Natural killer cell (primary cell): ENCODE measurements around the gene GPHN. TPM values are rescaled to one million over a fixed set of nuclear protein-coding genes. Genes with fewer than 3 reads are reported as not detected.

Source experiments
- ATAC-seq, 3 donors: fragments of 150-1000 bp in 2 of 3; fragments of 200-7000 bp in 1 of 3; cut with Tn5 transposase; 1 replicate in 1 of 3; 2 replicates in 2 of 3; pipeline ENCODE4 v1.10.0; 2021; ENCODE audit warnings: mild to moderate bottlenecking in 2 of 3, moderate library complexity in 2 of 3
- DNase-seq, 2 donors: peaks; one replicate each; pipeline versions ENCODE4 v3.0.0 to v3.0.0-alpha.2; 2013 to 2021; ENCODE audit warnings: mixed read lengths in 1 of 2
- H3K27ac ChIP-seq: one replicate; pipeline ENCODE4 v1.5.1; 2013; ENCODE audit warnings: mild to moderate bottlenecking, low read length
- H3K27me3 ChIP-seq: one replicate; pipeline ENCODE4 v1.6.1; 2013; ENCODE audit warnings: low read length; ENCODE audit not compliant: control insufficient read depth, insufficient read depth
- H3K36me3 ChIP-seq: one replicate; pipeline ENCODE4 v1.6.1; 2013; ENCODE audit warnings: low read length; ENCODE audit not compliant: control insufficient read depth, insufficient read depth
- H3K4me1 ChIP-seq: one replicate; pipeline ENCODE4 v1.6.1; 2013; ENCODE audit warnings: low read length; ENCODE audit not compliant: control insufficient read depth, insufficient read depth
- H3K4me3 ChIP-seq: one replicate; pipeline ENCODE4 v1.5.1; 2013; ENCODE audit warnings: low read length
- H3K9me3 ChIP-seq: one replicate; pipeline ENCODE4 v1.6.1; 2013; ENCODE audit warnings: low read length; ENCODE audit not compliant: control insufficient read depth, insufficient read depth
- H3K27ac Mint-ChIP-seq, 2 donors: one replicate each; pipeline ENCODE4 v1.8.0; 2022; ENCODE audit warnings: mild to moderate bottlenecking in 2 of 2, mixed read lengths in 2 of 2, moderate library complexity in 1 of 2
- H3K27me3 Mint-ChIP-seq, 2 donors: one replicate each; pipeline ENCODE4 v1.8.0; 2022; ENCODE audit warnings: low read depth in 2 of 2, mixed read lengths in 2 of 2
- H3K36me3 Mint-ChIP-seq: one replicate; pipeline ENCODE4 v1.8.0; 2022; ENCODE audit warnings: mixed read lengths
- H3K4me1 Mint-ChIP-seq, 2 donors: one replicate each; pipeline ENCODE4 v1.8.0; 2022; ENCODE audit warnings: mixed read lengths in 2 of 2
- H3K4me3 Mint-ChIP-seq: one replicate; pipeline ENCODE4 v1.8.0; 2022; ENCODE audit warnings: mild to moderate bottlenecking, moderate library complexity, mixed read lengths
- H3K9me3 Mint-ChIP-seq, 2 donors: one replicate each; pipeline ENCODE4 v1.8.0; 2022; ENCODE audit warnings: mixed read lengths in 2 of 2
- WGBS: methylation state at CpG from one replicate; pipeline ENCODE4 v1.1.7; 2013; ENCODE audit warnings: missing lambda C conversion rate; ENCODE audit not compliant: insufficient coverage; 5-methylcytosine and 5-hydroxymethylcytosine counted together
- intact Hi-C: fragments of 100-400 bp; cut with micrococcal nuclease; formaldehyde crosslinking; loops from one replicate; pipeline ENCODE4 v1.14.2; 2022
- total RNA-seq, 4 donors: library from RNA; stranded (reverse); fragments of 120-200 nt in 1 of 4; gene quantifications; one replicate each; pipeline versions ENCODE4 v1.2.3 to v1.2.4, GENCODE V29; 2013 to 2022
- TF ChIP-seq, protein P1 (sequence below): fragments of 200-600 bp; IDR thresholded peaks from one replicate; pipeline ENCODE4 v1.8.0; 2022; ENCODE audit warnings: antibody characterized with exemption

GPHN gene
- total RNA-seq, 3 donors from 2014 or later (not counting 1 experiment from before 2014, with no cell fraction given), result 6.3 to 9.4 (median 8.7) TPM

GRCh38 chr14:67004521-67004920 is 496.6 kb downstream of the GPHN start:
- Histone ChIP-seq H3K27ac (no peak overlapping the region), H3K4me1 (no peaks in the 10 kb centered on the region), H3K36me3 (no peaks in the 10 kb centered on the region), H3K4me3 (no peak overlapping the region), H3K27me3 (no peaks in the 10 kb centered on the region), H3K9me3 (no peaks in the 10 kb centered on the region)
- Mint-ChIP-seq H3K9me3 (peaks cover 0 to 3% of the 10 kb centered on the region in 2 donors), H3K27ac (no peak overlapping the region), H3K27me3 (no peaks in the 10 kb centered on the region), H3K36me3 (no peaks in the 10 kb centered on the region), H3K4me1 (no peaks in the 10 kb centered on the region), H3K4me3 (no peak overlapping the region)
- TF ChIP-seq, protein P1, sequence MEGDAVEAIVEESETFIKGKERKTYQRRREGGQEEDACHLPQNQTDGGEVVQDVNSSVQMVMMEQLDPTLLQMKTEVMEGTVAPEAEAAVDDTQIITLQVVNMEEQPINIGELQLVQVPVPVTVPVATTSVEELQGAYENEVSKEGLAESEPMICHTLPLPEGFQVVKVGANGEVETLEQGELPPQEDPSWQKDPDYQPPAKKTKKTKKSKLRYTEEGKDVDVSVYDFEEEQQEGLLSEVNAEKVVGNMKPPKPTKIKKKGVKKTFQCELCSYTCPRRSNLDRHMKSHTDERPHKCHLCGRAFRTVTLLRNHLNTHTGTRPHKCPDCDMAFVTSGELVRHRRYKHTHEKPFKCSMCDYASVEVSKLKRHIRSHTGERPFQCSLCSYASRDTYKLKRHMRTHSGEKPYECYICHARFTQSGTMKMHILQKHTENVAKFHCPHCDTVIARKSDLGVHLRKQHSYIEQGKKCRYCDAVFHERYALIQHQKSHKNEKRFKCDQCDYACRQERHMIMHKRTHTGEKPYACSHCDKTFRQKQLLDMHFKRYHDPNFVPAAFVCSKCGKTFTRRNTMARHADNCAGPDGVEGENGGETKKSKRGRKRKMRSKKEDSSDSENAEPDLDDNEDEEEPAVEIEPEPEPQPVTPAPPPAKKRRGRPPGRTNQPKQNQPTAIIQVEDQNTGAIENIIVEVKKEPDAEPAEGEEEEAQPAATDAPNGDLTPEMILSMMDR, result no peak
- intact Hi-C loops, result no loop called here
- DNase-seq, result no peak
- WGBS, result 100% methylated on average over 1 of the region's 2 CpGs
- no peak for ATAC-seq

DNA sequence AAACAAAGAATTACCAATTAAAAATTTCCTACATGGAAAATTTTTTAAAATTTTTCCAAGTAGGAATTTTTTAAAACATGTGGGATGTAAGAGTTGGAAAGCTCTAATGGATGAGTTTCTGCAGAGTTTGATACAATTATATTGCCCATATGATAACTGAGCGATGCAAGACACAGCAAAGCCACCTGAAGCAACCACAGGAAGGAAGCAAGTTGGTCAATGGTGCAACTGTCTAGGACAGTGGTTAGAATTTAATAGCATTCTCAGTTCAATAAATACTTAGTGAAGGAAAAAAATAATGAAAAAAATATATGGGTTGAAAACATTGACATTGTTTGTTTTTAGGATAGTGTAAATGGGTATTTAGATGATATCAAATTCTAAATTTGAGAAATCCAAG is 502.7 kb downstream of the GPHN start:
- WGBS, result 0% methylated on average over 1 of the region's 1 CpG
- Histone ChIP-seq H3K27me3 (no peaks in the 10 kb centered on the region), H3K9me3 (no peaks in the 10 kb centered on the region), H3K4me1 (no peaks in the 10 kb centered on the region), H3K4me3 (no peak overlapping the region), H3K36me3 (no peaks in the 10 kb centered on the region), H3K27ac (no peak overlapping the region)
- no peaks in the 10 kb centered on the region for H3K27me3 Mint-ChIP-seq
- H3K4me3 Mint-ChIP-seq, result no peak overlapping the region
- H3K9me3 Mint-ChIP-seq, result peaks cover 0 to 3% of the 10 kb centered on the region in 2 donors
- no peak overlapping the region for H3K27ac Mint-ChIP-seq
- intact Hi-C loops, result no loop called here
- no peak for ATAC-seq
- H3K36me3 Mint-ChIP-seq, result no peaks in the 10 kb centered on the region
- no peaks in the 10 kb centered on the region for H3K4me1 Mint-ChIP-seq
- TF ChIP-seq, protein P1, result no peak
- DNase-seq, result no peak

GRCh38 chr14:67016856-67017255 is 508.9 kb downstream of the GPHN start:
- intact Hi-C loops, result no loop called here
- H3K9me3 Mint-ChIP-seq, result peaks cover 0 to under 1% of the 10 kb centered on the region in 2 donors
- no peaks in the 10 kb centered on the region for H3K4me1 ChIP-seq
- H3K4me3 Mint-ChIP-seq, result no peak overlapping the region
- ATAC-seq (no peak), DNase-seq (no peak)
- no peaks in the 10 kb centered on the region for H3K4me1 Mint-ChIP-seq
- no peaks in the 10 kb centered on the region for H3K36me3 Mint-ChIP-seq
- H3K27me3 Mint-ChIP-seq, result no peaks in the 10 kb centered on the region
- H3K27ac ChIP-seq, result no peak overlapping the region
- H3K27me3 ChIP-seq, result no peaks in the 10 kb centered on the region
- H3K9me3 ChIP-seq, result no peaks in the 10 kb centered on the region
- no peak overlapping the region for H3K4me3 ChIP-seq
- no peaks in the 10 kb centered on the region for H3K36me3 ChIP-seq
- no peak overlapping the region for H3K27ac Mint-ChIP-seq
- TF ChIP-seq, protein P1, result no peak

DNA sequence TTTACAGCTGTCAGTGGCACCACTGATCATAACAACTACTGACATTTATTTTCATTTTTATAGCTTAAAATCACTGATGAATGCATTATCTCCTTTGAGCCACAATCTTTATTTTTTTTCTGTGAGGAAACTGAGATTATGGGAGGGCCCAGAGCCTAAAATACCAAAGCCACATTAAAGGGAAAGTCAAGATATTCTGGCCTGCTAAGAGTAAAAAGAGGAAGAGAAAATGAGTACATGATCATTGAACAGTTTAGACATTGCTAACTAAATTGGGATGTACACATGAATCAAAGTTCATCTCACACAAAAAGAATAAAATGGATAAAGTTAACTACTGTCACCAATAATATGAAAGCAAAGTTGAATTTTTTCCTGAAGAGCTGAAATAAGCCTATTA is 510.8 kb downstream of the GPHN start:
- Mint-ChIP-seq H3K36me3 (no peaks in the 10 kb centered on the region), H3K4me1 (no peaks in the 10 kb centered on the region), H3K9me3 (peaks cover 0 to 2% of the 10 kb centered on the region in 2 donors), H3K27ac (no peak overlapping the region), H3K27me3 (no peaks in the 10 kb centered on the region), H3K4me3 (no peak overlapping the region)
- no peaks in the 10 kb centered on the region for H3K4me1 ChIP-seq
- H3K27me3 ChIP-seq, result no peaks in the 10 kb centered on the region
- H3K27ac ChIP-seq, result no peak overlapping the region
- H3K9me3 ChIP-seq, result no peaks in the 10 kb centered on the region
- intact Hi-C loops, result no loop called here
- no peak for DNase-seq
- ATAC-seq, result no peak
- H3K36me3 ChIP-seq, result no peaks in the 10 kb centered on the region
- H3K4me3 ChIP-seq, result no peak overlapping the region
- TF ChIP-seq, protein P1, result no peak
